Measurements from ENCODE around the gene GET4.

GET4 gene

GRCh38 chr7:902996-903395, 26.6 kb downstream of the GET4 start:
- H3K4me3 ChIP-seq (ENCODE audit: low read depth, low read length), result no peak overlapping the region
- no peak for TF ChIP-seq CTCF (IDR thresholded peaks at IDR 0.05; ENCODE audit: low read depth, low read length)

DNA sequence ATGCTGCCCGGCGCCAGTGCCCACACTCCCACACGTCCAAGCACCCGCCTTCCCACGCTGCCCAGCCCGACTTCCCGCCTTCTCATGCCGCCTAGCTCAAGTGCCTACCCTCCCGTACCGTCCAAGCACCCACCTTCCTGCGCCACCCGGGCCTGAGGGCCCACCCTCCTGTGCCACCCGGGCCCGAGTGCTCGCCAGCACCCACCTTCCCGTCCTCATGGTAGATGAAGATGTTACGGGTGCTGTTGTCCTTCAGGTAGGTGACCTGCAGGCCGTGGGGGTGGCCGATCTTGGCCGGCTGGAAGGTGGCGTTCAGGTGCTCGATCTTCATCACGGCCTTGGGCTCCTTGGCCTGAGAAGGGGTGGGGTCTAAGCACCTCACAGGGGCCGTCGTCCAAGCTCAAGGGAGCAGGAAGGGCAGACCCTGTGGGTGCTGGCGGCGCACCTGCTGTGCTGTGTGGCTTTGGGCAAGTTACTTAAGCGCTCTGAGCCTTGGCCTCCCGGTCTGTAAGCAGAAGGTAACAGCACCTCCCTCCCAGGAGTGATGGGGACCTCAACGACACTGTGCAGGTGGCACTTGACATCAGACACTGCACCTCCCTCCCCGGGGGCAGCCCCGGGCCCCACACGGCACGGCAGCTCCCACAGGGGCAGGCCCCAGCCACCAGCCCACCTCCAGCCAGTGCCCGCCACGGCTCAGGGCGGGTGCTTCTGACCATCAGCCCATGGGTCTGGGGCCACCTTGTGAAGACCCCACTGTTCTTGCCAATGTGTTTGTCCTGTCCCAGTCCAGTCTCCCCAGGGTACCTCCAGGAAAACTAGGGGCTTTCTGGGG, 27.8 kb downstream of the GET4 start:
- no peak overlapping the region for H3K4me3 ChIP-seq (ENCODE audit: low read depth, low read length)
- no peak for TF ChIP-seq CTCF (IDR thresholded peaks at IDR 0.05; ENCODE audit: low read depth, low read length)

DNA sequence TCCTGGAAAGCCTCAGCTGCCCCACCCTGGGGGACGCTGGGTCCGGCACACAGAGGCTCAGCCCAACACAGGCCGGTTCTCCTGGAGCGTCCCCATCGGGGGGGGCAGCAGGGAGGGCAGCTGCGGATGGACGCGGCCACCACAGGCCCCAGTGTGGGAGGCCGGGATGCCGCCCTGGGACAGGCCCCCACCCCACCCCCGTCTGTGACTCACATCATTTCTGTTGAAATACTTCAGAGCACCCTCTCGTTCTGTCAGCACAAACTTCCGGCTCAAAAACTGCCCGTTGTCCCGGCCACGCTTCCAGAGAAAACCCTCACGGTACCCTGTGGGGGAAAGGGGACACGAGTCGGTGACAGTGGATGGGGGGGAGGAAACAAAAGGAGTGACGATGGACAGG, 28.5 kb downstream of the GET4 start:
- TF ChIP-seq CTCF (IDR thresholded peaks at IDR 0.05; ENCODE audit: low read depth, low read length), result no peak
- 0 out of 2 replicates have a peak overlapping the region, but pooled peaks have one; percentile 23 for H3K4me3 ChIP-seq (ENCODE audit: low read depth, low read length)

GRCh38 chr7:906776-907157, 30.4 kb downstream of the GET4 start:
- TF ChIP-seq CTCF (IDR thresholded peaks at IDR 0.05; ENCODE audit: low read depth, low read length), result no peak
- no peak overlapping the region for H3K4me3 ChIP-seq (ENCODE audit: low read depth, low read length)

- TF ChIP-seq CTCF (IDR thresholded peaks at IDR 0.05; ENCODE audit: low read depth, low read length), result no peak
- H3K4me3 ChIP-seq (ENCODE audit: low read depth, low read length), result no peak overlapping the region
Observed at GRCh38 chr7:907158-907980, 31.0 kb downstream of the GET4 start.

- no peak overlapping the region for H3K4me3 ChIP-seq (ENCODE audit: low read depth, low read length)
- no peak for TF ChIP-seq CTCF (IDR thresholded peaks at IDR 0.05; ENCODE audit: low read depth, low read length)
Observed at GRCh38 chr7:908159-908581, 31.8 kb downstream of the GET4 start.

All from WI38 (cell line).